ENCODE results near the gene SYPL2. TPM values are rescaled to one million over a fixed set of nuclear protein-coding genes. Genes with fewer than 3 reads are reported as not detected.

Gene SYPL2
- total RNA-seq, 1 experiment from 2014 or later, result 1.3 TPM

DNA sequence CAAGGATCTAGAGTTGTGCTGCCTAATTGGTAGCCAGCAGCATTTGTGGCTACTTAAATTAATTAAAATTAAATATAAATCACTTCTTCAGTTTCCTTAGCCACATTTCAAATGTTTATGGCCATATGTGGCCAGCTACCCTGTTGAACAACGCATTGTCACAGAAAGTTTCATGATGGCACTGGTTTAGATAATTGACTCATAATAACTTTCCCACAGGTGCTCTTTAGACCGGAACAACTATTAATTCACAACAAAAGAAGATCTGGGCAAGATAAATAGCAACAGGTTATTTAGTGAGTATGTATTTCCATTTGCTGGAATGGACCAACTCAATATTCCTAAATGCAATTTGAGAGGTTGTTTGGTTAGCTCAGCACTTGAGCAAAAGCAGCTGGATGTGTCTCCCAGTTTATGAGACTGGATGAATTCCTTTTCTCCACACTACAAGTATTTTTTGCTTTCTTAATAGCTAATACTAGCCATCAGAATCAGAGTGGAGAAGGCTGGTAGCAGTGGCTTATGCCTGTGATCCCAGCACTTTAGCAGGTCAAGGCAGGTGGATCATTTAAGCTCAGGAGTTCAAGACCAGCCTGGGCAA, 46.9 kb downstream of the SYPL2 start:
- no peak overlapping the region for H3K27ac ChIP-seq (ENCODE audit: low read depth, low read length)
- no peak overlapping the region for H3K9ac ChIP-seq (ENCODE audit: low read length)
- DNase-seq (ENCODE audit: low read depth, low spot score), result no peak
- ChIA-PET RAD21 (ENCODE audit: low non-redundant PET in 1 of 2, low total read pairs in 2 of 2, uncharacterized antibody in 2 of 2, unreplicated experiment in 2 of 2) (no interaction called here), POLR2A (interaction anchor here (0.7 kb wide), 1 partner anchor 19 kb away, joined by 4 read pairs; the partner anchor contains the start of gene CYB561D1), CTCF (interaction anchor here (0.9 to 1.1 kb wide), 2 partner anchors 9 to 19 kb away, joined by 3 to 4 read pairs; no protein-coding TSS in a partner anchor)
- H3K36me3 ChIP-seq (ENCODE audit: control insufficient read depth in 1 of 2, insufficient read depth in 2 of 2, low read length in 2 of 2), result no peaks in the 10 kb centered on the region
- TF ChIP-seq, protein P1, sequence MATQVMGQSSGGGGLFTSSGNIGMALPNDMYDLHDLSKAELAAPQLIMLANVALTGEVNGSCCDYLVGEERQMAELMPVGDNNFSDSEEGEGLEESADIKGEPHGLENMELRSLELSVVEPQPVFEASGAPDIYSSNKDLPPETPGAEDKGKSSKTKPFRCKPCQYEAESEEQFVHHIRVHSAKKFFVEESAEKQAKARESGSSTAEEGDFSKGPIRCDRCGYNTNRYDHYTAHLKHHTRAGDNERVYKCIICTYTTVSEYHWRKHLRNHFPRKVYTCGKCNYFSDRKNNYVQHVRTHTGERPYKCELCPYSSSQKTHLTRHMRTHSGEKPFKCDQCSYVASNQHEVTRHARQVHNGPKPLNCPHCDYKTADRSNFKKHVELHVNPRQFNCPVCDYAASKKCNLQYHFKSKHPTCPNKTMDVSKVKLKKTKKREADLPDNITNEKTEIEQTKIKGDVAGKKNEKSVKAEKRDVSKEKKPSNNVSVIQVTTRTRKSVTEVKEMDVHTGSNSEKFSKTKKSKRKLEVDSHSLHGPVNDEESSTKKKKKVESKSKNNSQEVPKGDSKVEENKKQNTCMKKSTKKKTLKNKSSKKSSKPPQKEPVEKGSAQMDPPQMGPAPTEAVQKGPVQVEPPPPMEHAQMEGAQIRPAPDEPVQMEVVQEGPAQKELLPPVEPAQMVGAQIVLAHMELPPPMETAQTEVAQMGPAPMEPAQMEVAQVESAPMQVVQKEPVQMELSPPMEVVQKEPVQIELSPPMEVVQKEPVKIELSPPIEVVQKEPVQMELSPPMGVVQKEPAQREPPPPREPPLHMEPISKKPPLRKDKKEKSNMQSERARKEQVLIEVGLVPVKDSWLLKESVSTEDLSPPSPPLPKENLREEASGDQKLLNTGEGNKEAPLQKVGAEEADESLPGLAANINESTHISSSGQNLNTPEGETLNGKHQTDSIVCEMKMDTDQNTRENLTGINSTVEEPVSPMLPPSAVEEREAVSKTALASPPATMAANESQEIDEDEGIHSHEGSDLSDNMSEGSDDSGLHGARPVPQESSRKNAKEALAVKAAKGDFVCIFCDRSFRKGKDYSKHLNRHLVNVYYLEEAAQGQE (IDR thresholded peaks at IDR 0.05; ENCODE audit: low read depth), result no peak
- TF ChIP-seq ZFX (IDR thresholded peaks at IDR 0.05) (no peak), FOSL1 (IDR thresholded peaks at IDR 0.05; ENCODE audit: low read depth) (no peak)
- H3K79me2 ChIP-seq (ENCODE audit: insufficient read depth, low read length), result no peaks in the 10 kb centered on the region
- H3K4me2 ChIP-seq (ENCODE audit: low read length), result no peak overlapping the region
- no peak for ATAC-seq
- no peak overlapping the region for H3K4me3 ChIP-seq (replicated peaks in 1 of 2; ENCODE audit: low read depth in 1 of 2, low read length in 2 of 2)
- H3K9me3 ChIP-seq (ENCODE audit: control insufficient read depth in 1 of 2, insufficient read depth in 1 of 2, low read depth in 1 of 2, low read length in 2 of 2), result no peaks in the 10 kb centered on the region
- peaks cover 7% of the 10 kb centered on the region; the same call in 1 of the 2 replicates for H3K27me3 ChIP-seq (ENCODE audit: insufficient read depth, low read length)
- no TSS peak for BruUV-seq (replicated peaks)
- H4K20me1 ChIP-seq (ENCODE audit: insufficient read depth), result no peaks in the 10 kb centered on the region
- intact Hi-C loops (cut with micrococcal nuclease), result no loop called here
- no peaks in the 10 kb centered on the region for H3K9me2 ChIP-seq (ENCODE audit: insufficient read depth)
- H2AFZ ChIP-seq (ENCODE audit: low read depth, low read length, poor library complexity, severe bottlenecking), result no peak overlapping the region
- H3K4me1 ChIP-seq (ENCODE audit: control insufficient read depth in 1 of 2, insufficient read depth in 2 of 2, low read length in 2 of 2), result peaks cover 6 to 12% of the 10 kb centered on the region in 2 experiments; a peak in 3 of 4 replicates

DNA sequence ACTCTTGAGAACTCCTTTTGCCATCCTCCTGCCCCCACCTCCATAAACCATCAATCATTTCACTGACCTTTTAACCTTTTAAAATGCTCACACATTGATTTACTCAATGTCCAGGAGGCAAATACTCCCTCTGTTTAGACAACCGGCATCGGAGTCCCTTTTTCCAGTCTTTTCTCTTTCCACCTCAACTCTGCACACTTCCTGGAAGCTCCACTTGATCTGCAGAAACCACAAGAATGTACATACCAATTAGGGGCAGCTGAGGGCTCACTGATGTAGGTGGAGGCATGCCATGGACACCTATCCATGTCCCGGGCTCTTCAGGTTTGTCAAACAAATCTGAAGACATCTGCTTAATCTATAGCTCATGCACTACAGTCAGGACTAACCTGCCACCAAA, 48.5 kb downstream of the SYPL2 start:
- Histone ChIP-seq H4K20me1 (ENCODE audit: insufficient read depth) (no peaks in the 10 kb centered on the region), H3K9ac (ENCODE audit: low read length) (no peak overlapping the region), H2AFZ (ENCODE audit: low read depth, low read length, poor library complexity, severe bottlenecking) (no peak overlapping the region), H3K79me2 (ENCODE audit: insufficient read depth, low read length) (no peaks in the 10 kb centered on the region), H3K4me3 (replicated peaks in 1 of 2; ENCODE audit: low read depth in 1 of 2, low read length in 2 of 2) (no peak overlapping the region), H3K36me3 (ENCODE audit: control insufficient read depth in 1 of 2, insufficient read depth in 2 of 2, low read length in 2 of 2) (no peaks in the 10 kb centered on the region), H3K4me2 (ENCODE audit: low read length) (no peak overlapping the region), H3K9me3 (ENCODE audit: control insufficient read depth in 1 of 2, insufficient read depth in 1 of 2, low read depth in 1 of 2, low read length in 2 of 2) (no peaks in the 10 kb centered on the region), H3K27ac (ENCODE audit: low read depth, low read length) (no peak overlapping the region), H3K4me1 (ENCODE audit: control insufficient read depth in 1 of 2, insufficient read depth in 2 of 2, low read length in 2 of 2) (peaks cover 6 to 10% of the 10 kb centered on the region in 2 experiments; a peak in 3 of 4 replicates), H3K27me3 (ENCODE audit: insufficient read depth, low read length) (peaks cover 6% of the 10 kb centered on the region; the same call in 1 of the 2 replicates), H3K9me2 (ENCODE audit: insufficient read depth) (no peaks in the 10 kb centered on the region)
- POLR2A ChIA-PET, result no interaction called here
- no TSS peak for BruUV-seq (replicated peaks)
- intact Hi-C loops (cut with micrococcal nuclease), result no loop called here
- ATAC-seq (0 out of 2 replicates have a peak, but pooled peaks have one; percentile 30), DNase-seq (ENCODE audit: low read depth, low spot score) (no peak)
- RAD21 ChIA-PET (ENCODE audit: low non-redundant PET in 1 of 2, low total read pairs in 2 of 2, uncharacterized antibody in 2 of 2, unreplicated experiment in 2 of 2), result no interaction called here
- CTCF ChIA-PET, result interaction anchor here (1.2 to 2.0 kb wide), 4 partner anchors 15 to 24 kb away, joined by 4 to 8 read pairs (median 6); partner anchors contain the start of gene CYB561D1
- TF ChIP-seq ELF1 (IDR thresholded peaks at IDR 0.05; ENCODE audit: borderline replicate concordance, low read depth) (no peak), SP1 (IDR thresholded peaks at IDR 0.05; ENCODE audit: low read depth) (no peak), TCF7L2 (IDR thresholded peaks at IDR 0.05; ENCODE audit: borderline replicate concordance, extremely low read depth, insufficient read depth, insufficient read length) (no peak), EZH2phosphoT487 (IDR thresholded peaks at IDR 0.05; ENCODE audit: borderline replicate concordance) (no peak), POLR2A (IDR thresholded peaks at IDR 0.05; ENCODE audit: borderline replicate concordance, extremely low read depth, insufficient read depth, insufficient read length) (no peak), FOSL1 (IDR thresholded peaks at IDR 0.05; ENCODE audit: low read depth) (no peak), CEBPB (IDR thresholded peaks at IDR 0.05; ENCODE audit: low read depth) (no peak), RAD21 (IDR thresholded peaks at IDR 0.05; ENCODE audit: low read depth) (no peak)
- TF ChIP-seq, protein P2, sequence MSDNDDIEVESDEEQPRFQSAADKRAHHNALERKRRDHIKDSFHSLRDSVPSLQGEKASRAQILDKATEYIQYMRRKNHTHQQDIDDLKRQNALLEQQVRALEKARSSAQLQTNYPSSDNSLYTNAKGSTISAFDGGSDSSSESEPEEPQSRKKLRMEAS (IDR thresholded peaks at IDR 0.05), result no peak
- TF ChIP-seq, protein P1 (IDR thresholded peaks at IDR 0.05; ENCODE audit: low read depth), result no peak
- TF ChIP-seq, protein P3, sequence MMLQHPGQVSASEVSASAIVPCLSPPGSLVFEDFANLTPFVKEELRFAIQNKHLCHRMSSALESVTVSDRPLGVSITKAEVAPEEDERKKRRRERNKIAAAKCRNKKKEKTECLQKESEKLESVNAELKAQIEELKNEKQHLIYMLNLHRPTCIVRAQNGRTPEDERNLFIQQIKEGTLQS (IDR thresholded peaks at IDR 0.05), result no peak
